CD8-positive, alpha-beta memory T cell (primary cell): ENCODE results near the gene PJVK. TPM values are rescaled to one million over a fixed set of nuclear protein-coding genes. Genes with fewer than 3 reads are reported as not detected.
"Not testable (repeated sequence)": the region's sequence is repeated elsewhere in the genome, so short reads cannot be mapped to it uniquely, and the experiment has no call there.

Experiments used
- CTCF ChIA-PET: fragments of 350-600 bp; sonication (Branson Sonifier 250); formaldehyde crosslinking; loops from one replicate; lab custom pipeline; 2021; ENCODE audit warnings: antibody characterized with exemption; lab: Charles Lee
- POLR2A ChIA-PET: fragments of 350-600 bp; sonication (Branson Sonifier 250); formaldehyde crosslinking; loops from one replicate; lab custom pipeline; 2021; ENCODE audit warnings: antibody characterized with exemption; lab: Charles Lee
- DNase-seq, 5 donors: peaks; one replicate each; pipeline versions ENCODE4 v3.0.0 to v3.0.0-alpha.2; 2020 to 2022; ENCODE audit warnings: mixed read lengths in 1 of 5
- H3K27ac ChIP-seq: one replicate; pipeline ENCODE4 v1.7.0; 2013; ENCODE audit warnings: low read depth, mild to moderate bottlenecking, low read length, moderate library complexity
- H3K27me3 ChIP-seq: 2 replicates; pipeline ENCODE4 v1.7.0; 2013; ENCODE audit warnings: low read length, mild to moderate bottlenecking; ENCODE audit not compliant: insufficient read depth, poor library complexity, severe bottlenecking
- H3K36me3 ChIP-seq: 2 replicates; pipeline ENCODE4 v1.7.0; 2013; ENCODE audit warnings: mild to moderate bottlenecking, low read length, moderate library complexity; ENCODE audit not compliant: insufficient read depth
- H3K4me1 ChIP-seq: 2 replicates; pipeline ENCODE4 v1.7.0; 2013; ENCODE audit warnings: mild to moderate bottlenecking, low read length, moderate library complexity; ENCODE audit not compliant: insufficient read depth
- H3K4me3 ChIP-seq: 2 replicates; pipeline ENCODE4 v1.7.0; 2013; ENCODE audit warnings: mild to moderate bottlenecking, low read length
- H3K9me3 ChIP-seq: 2 replicates; pipeline ENCODE4 v1.7.0; 2013; ENCODE audit warnings: mild to moderate bottlenecking, low read length
- H3K27ac Mint-ChIP-seq, 8 donors: one replicate each; pipeline ENCODE4 v1.8.0; 2020 to 2021; ENCODE audit warnings: mixed read lengths in 8 of 8, mild to moderate bottlenecking in 6 of 8, inconsistent platforms in 3 of 8, moderate library complexity in 3 of 8
- H3K27me3 Mint-ChIP-seq, 2 donors: one replicate each; pipeline ENCODE4 v1.8.0; 2020 to 2021; ENCODE audit warnings: mixed read lengths in 2 of 2, mild to moderate bottlenecking in 1 of 2, moderate library complexity in 1 of 2
- H3K36me3 Mint-ChIP-seq, 3 donors: one replicate each; pipeline ENCODE4 v1.8.0; 2020 to 2021; ENCODE audit warnings: mixed read lengths in 3 of 3, inconsistent platforms in 1 of 3, mild to moderate bottlenecking in 1 of 3
- H3K4me1 Mint-ChIP-seq, 3 donors: one replicate each; pipeline ENCODE4 v1.8.0; 2020 to 2021; ENCODE audit warnings: mixed read lengths in 3 of 3, inconsistent platforms in 1 of 3, mild to moderate bottlenecking in 1 of 3
- H3K4me3 Mint-ChIP-seq, 7 donors: one replicate each; pipeline ENCODE4 v1.8.0; 2020 to 2021; ENCODE audit warnings: mixed read lengths in 7 of 7, mild to moderate bottlenecking in 6 of 7, moderate library complexity in 4 of 7, inconsistent platforms in 2 of 7
- H3K9me3 Mint-ChIP-seq, 5 donors: one replicate each; pipeline ENCODE4 v1.8.0; 2020 to 2022; ENCODE audit warnings: mixed read lengths in 5 of 5, mild to moderate bottlenecking in 3 of 5, moderate library complexity in 2 of 5, inconsistent platforms in 1 of 5
- polyA plus RNA-seq: library from polyadenylated mRNA; unstranded; fragments of 300-500 nt; fragmentation: Illumina TruSeq; gene quantifications from one replicate; pipeline ENCODE4 v1.2.3, GENCODE V29; 2021
- total RNA-seq, 2 experiments: library from RNA; stranded (reverse); gene quantifications; one replicate each; pipeline ENCODE4 v1.2.3, GENCODE V29; 2021

Gene PJVK, protein sequence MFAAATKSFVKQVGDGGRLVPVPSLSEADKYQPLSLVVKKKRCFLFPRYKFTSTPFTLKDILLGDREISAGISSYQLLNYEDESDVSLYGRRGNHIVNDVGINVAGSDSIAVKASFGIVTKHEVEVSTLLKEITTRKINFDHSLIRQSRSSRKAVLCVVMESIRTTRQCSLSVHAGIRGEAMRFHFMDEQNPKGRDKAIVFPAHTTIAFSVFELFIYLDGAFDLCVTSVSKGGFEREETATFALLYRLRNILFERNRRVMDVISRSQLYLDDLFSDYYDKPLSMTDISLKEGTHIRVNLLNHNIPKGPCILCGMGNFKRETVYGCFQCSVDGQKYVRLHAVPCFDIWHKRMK
- 1 to 10 TPM; 1.5 to 1.9 TPM for total RNA-seq
- polyA plus RNA-seq, result not detected

DNA sequence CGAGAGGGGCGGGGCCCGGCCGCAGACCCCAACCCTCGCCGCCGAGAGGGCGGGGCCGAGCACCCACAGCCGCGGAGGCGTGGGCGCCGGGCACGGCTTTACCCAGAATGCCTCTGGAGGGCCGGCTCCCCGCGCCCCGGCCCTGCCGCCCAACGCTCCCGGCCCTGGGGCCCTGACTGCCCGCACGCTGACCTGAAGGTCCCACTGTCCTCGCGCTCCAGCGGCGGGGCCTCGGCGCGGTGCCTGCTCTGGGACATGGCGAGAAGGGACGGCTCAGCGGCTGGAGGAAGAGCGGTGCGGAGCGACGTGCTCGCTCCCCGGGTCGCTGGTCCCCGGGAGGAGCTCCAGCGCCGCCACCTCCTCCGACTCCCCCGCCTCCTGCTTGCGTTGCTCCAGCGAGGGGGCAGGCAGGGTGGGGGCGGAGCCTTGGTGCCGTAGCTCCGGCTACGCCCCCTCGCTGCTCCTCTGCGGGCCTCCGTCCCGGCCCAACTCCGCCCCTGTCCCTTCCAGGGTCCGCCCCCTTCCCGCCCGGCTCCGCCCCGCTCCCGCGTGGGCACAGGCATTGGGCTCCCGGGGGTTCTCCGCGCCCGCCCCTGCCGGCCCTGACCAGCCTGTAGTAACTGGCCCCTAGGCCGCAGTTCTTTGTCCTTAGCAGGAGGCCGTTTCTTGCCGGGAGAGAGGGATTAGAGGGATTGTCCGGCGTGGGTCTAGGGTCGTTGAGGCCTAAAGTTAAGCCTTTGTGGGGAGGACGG, at the start of gene PJVK, which contains the start of gene PRKRA:
TSS of gene PJVK (plus strand) at position 605 of the 752 bp plus-strand sequence. CDS start 2,032 bp downstream, outside the sequence.
TSS of gene PRKRA (minus strand) at position 402 of the 752 bp plus-strand sequence. CDS start at position 257, 145 bp downstream.
- Mint-ChIP-seq H3K27ac (peak within 1 kb of the TSS; percentile 91 to 97 (median 96)), H3K36me3 (peaks cover 0 to 32% (median 11%) of the 10 kb centered on the region in 3 donors), H3K4me1 (peaks cover 27 to 38% (median 31%) of the 10 kb centered on the region in 3 donors), H3K4me3 (peak within 1 kb of the TSS; percentile 86 to 96 (median 89)), H3K9me3 (no peaks in the 10 kb centered on the region), H3K27me3 (peaks cover 0 to 2% of the 10 kb centered on the region in 2 donors)
- H3K4me3 ChIP-seq, result peak within 1 kb of the TSS; percentile 64
- H3K27me3 ChIP-seq, result no peaks in the 10 kb centered on the region
- H3K9me3 ChIP-seq, result no peaks in the 10 kb centered on the region
- ChIA-PET CTCF (interaction anchor here (0.7 to 3.2 kb wide), 8 partner anchors 16 to 339 kb away, joined by 3 to 27 read pairs (median 4); partner anchors contain the start of genes PLEKHA3 and RBM45), POLR2A (interaction anchor here (0.6 to 2.7 kb wide), 9 partner anchors 9 to 72 kb away, joined by 3 to 25 read pairs (median 4); no protein-coding TSS in a partner anchor)
- peaks cover 25% of the 10 kb centered on the region for H3K4me1 ChIP-seq
- peak; percentile 93 to 96 (median 95) for DNase-seq
- H3K27ac ChIP-seq, result peak within 1 kb of the TSS; percentile 88
- peaks cover 12% of the 10 kb centered on the region for H3K36me3 ChIP-seq

DNA sequence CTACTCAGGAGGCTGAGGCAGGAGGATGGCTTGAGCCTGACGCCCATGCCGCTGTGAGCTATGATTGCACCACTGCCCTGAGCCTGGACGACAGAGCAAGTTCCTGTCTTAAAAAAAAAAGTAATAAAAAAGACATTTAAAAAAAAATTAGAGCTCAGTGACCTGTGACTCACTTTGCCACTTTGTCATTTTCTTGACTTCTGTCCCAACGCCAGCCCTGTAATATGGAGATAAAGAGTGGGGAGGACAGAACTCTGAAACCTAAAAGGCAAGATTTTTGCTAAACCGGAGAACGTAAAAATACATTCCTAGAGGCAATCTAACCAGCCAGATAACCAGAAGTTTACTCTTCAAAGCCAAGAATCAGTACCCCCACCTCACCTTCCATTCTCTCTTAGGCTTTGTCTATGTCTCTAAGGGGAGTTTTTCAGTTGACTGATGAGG, 49.2 kb upstream of the PJVK start:
- Histone ChIP-seq H3K27me3 (no peaks in the 10 kb centered on the region), H3K27ac (no peak overlapping the region), H3K4me3 (no peak overlapping the region), H3K4me1 (no peaks in the 10 kb centered on the region), H3K9me3 (no peaks in the 10 kb centered on the region), H3K36me3 (no peaks in the 10 kb centered on the region)
- DNase-seq, result no peak
- H3K4me1 Mint-ChIP-seq, result peaks cover 4 to 12% (median 10%) of the 10 kb centered on the region in 3 donors
- H3K9me3 Mint-ChIP-seq, result no peaks in the 10 kb centered on the region
- H3K4me3 Mint-ChIP-seq, result no peak overlapping the region
- POLR2A ChIA-PET, result no interaction called here
- H3K27me3 Mint-ChIP-seq, result peaks cover 0 to 5% of the 10 kb centered on the region in 2 donors
- CTCF ChIA-PET, result interaction anchor here (5.7 kb wide), 1 partner anchor 12 kb away, joined by 40 read pairs; no protein-coding TSS in a partner anchor
- no peaks in the 10 kb centered on the region for H3K36me3 Mint-ChIP-seq
- no peak overlapping the region for H3K27ac Mint-ChIP-seq

DNA sequence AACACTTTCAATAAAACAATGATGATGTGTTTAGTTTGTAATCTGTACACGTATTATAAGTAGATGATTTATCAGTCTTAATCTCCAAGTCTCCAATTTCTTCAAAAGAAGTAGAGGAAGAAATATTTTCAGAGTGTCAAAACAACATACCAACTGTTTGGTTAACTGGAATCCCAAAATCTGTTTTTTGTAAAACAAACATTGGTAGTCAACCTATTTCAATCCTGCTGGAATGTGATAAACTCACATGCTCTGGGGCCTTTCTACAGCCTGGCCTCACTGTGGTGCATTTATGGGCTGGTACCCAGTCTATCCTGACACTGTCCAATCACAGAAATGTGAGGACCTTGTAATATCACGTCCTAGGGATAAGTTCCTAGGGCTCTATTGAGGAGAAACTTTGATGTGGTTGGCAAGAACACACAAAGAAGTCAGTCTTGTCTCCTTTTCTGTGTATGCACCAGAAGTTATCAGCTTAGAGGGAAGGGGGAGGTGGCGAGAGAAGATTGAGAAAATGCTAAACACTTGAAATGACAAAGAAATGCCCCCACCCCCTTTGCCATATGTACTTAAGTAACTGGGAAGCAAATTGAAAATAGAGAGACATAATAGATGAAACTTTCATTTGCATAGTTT, 47.4 kb upstream of the PJVK start:
- Mint-ChIP-seq H3K4me3 (no peak overlapping the region), H3K9me3 (no peaks in the 10 kb centered on the region), H3K36me3 (no peaks in the 10 kb centered on the region), H3K4me1 (peaks cover 4 to 12% (median 10%) of the 10 kb centered on the region in 3 donors), H3K27me3 (peaks cover 0 to 5% of the 10 kb centered on the region in 2 donors), H3K27ac (peak overlapping the region in 1 of 8 donors; percentile 50)
- no peak overlapping the region for H3K27ac ChIP-seq
- no peaks in the 10 kb centered on the region for H3K36me3 ChIP-seq
- no peaks in the 10 kb centered on the region for H3K27me3 ChIP-seq
- no peak for DNase-seq
- H3K4me3 ChIP-seq, result no peak overlapping the region
- H3K4me1 ChIP-seq, result no peaks in the 10 kb centered on the region
- no peaks in the 10 kb centered on the region for H3K9me3 ChIP-seq
- POLR2A ChIA-PET, result interaction anchor here (1.4 kb wide), 1 partner anchor 10 kb away, joined by 6 read pairs; no protein-coding TSS in a partner anchor
- CTCF ChIA-PET, result interaction anchor here (5.7 kb wide), 1 partner anchor 10 kb away, joined by 40 read pairs; no protein-coding TSS in a partner anchor

DNA sequence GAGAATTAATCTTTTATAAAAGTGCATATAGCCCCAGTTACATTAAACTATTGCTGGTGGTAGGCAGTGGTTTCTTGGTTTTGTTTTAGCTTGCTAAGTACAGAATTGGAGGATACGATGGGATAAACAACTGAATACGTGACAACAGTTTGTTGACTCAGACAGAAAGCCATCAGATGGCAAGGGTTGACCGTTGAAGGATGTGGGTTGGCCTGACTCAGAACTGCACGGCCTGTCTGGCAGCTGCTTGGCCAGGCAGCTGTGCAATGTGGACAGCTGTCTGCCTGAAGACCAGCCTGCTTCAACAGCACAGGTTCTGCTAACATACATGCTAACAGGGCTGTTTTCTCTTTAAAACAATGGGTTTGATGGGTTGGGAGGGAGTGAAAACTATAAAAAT, 46.8 kb upstream of the PJVK start:
- CTCF ChIA-PET, result interaction anchor here (5.7 kb wide), 1 partner anchor 10 kb away, joined by 40 read pairs; no protein-coding TSS in a partner anchor
- Histone ChIP-seq H3K36me3 (no peaks in the 10 kb centered on the region), H3K27me3 (no peaks in the 10 kb centered on the region), H3K4me3 (no peak overlapping the region), H3K4me1 (no peaks in the 10 kb centered on the region), H3K27ac (no peak overlapping the region), H3K9me3 (no peaks in the 10 kb centered on the region)
- peak overlapping the region in 3 of 8 donors; percentile 36 to 68 (median 50) for H3K27ac Mint-ChIP-seq
- POLR2A ChIA-PET, result interaction anchor here (1.0 to 1.4 kb wide), 2 partner anchors 9 to 47 kb away, joined by 3 to 6 read pairs; partner anchors contain the start of genes PJVK and PRKRA
- peaks cover 0 to 5% of the 10 kb centered on the region in 2 donors for H3K27me3 Mint-ChIP-seq
- no peaks in the 10 kb centered on the region for H3K9me3 Mint-ChIP-seq
- no peak overlapping the region for H3K4me3 Mint-ChIP-seq
- peaks cover 4 to 12% (median 10%) of the 10 kb centered on the region in 3 donors for H3K4me1 Mint-ChIP-seq
- H3K36me3 Mint-ChIP-seq, result no peaks in the 10 kb centered on the region
- DNase-seq, result no peak

DNA sequence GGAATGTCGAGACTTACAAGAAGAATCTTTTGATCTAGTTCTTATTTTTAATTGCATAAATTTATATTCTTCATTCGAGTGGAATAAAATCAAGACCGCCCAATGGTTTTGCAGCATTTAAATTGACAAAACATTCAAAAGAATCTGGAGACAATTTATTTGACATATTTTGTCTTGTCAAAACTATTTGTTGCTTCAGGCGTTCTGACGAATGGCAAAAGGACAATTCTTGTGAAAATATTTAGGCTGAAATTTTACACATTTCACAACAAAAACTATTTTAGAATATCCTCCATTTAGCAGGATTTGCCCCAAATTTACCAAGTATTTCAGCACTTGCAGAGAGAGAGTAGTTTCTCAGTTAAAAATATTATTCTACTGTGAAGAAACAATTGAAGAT, 41.9 kb upstream of the PJVK start:
- no peak overlapping the region for H3K4me3 ChIP-seq
- CTCF ChIA-PET, result no interaction called here
- H3K4me1 ChIP-seq, result peaks cover 2% of the 10 kb centered on the region
- POLR2A ChIA-PET, result no interaction called here
- Mint-ChIP-seq H3K4me3 (no peak overlapping the region), H3K27ac (no peak overlapping the region), H3K36me3 (peaks cover 0 to 7% (median 0%) of the 10 kb centered on the region in 3 donors), H3K27me3 (no peaks in the 10 kb centered on the region), H3K4me1 (peaks cover 16 to 19% (median 17%) of the 10 kb centered on the region in 3 donors), H3K9me3 (no peaks in the 10 kb centered on the region)
- H3K36me3 ChIP-seq, result no peaks in the 10 kb centered on the region
- no peaks in the 10 kb centered on the region for H3K9me3 ChIP-seq
- no peaks in the 10 kb centered on the region for H3K27me3 ChIP-seq
- no peak overlapping the region for H3K27ac ChIP-seq
- no peak for DNase-seq

DNA sequence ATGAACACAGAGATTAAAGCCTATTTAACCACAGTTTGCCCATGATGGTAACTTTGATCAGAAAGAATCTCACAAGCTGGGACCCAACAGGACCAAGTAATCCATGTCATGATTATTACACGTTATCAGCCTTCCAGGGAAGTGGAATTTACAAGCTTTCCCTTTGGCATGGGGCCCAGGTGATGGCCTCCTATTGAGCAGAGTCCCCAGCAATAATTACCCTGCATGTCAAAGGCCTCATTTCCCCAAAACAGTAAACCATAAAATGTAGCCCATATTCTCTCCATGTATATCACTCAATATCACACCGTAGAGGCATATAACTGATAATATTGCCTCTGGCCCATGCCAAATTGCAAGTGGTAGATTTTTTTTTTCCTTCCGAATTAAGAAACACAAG, 39.1 kb upstream of the PJVK start:
- Histone ChIP-seq H3K4me3 (no peak overlapping the region), H3K4me1 (peaks cover 4% of the 10 kb centered on the region), H3K27ac (no peak overlapping the region), H3K9me3 (no peaks in the 10 kb centered on the region), H3K27me3 (no peaks in the 10 kb centered on the region), H3K36me3 (no peaks in the 10 kb centered on the region)
- Mint-ChIP-seq H3K4me3 (peak overlapping the region in 4 of 7 donors; percentile 12 to 63 (median 38)), H3K27ac (peak overlapping the region in 3 of 8 donors; percentile 7 to 58 (median 38)), H3K27me3 (peaks cover 0 to 2% of the 10 kb centered on the region in 2 donors), H3K4me1 (peaks cover 27 to 30% (median 27%) of the 10 kb centered on the region in 3 donors), H3K36me3 (peaks cover 0 to 9% (median 0%) of the 10 kb centered on the region in 3 donors), H3K9me3 (no peaks in the 10 kb centered on the region)
- ChIA-PET POLR2A (no interaction called here), CTCF (interaction anchor here (3.2 to 3.7 kb wide), 2 partner anchors 14 to 17 kb away, joined by 24 to 49 read pairs; no protein-coding TSS in a partner anchor)
- DNase-seq, result no peak

DNA sequence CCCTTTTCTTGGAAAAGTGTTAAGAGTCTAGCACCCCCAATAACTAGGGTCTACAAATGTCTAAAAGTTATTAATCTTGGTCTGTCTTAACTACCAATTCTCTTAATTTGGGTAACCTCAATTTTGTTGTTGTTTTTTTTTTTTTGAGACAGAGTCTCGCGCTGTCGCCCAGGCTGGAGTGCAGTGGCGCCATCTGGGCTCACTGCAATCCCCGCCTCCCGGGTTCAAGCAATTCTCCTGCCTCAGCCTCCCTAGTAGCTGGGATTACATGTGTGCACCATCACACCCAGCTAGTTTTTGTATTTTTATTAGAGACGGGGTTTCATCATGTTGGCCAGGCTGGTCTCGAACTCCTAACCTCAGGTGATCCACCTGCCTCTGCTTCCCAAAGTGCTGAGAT, 38.7 kb upstream of the PJVK start:
- DNase-seq, H3K9me3 Mint-ChIP-seq, H3K36me3 ChIP-seq, H3K27me3 Mint-ChIP-seq, H3K4me3 ChIP-seq, H3K36me3 Mint-ChIP-seq, H3K4me1 ChIP-seq, H3K27me3 ChIP-seq, H3K27ac ChIP-seq, POLR2A ChIA-PET, H3K9me3 ChIP-seq: not testable (repeated sequence)
- CTCF ChIA-PET, result interaction anchor here (1.9 to 3.7 kb wide), 3 partner anchors 14 to 84 kb away, joined by 5 to 49 read pairs (median 24); no protein-coding TSS in a partner anchor
- Mint-ChIP-seq H3K4me1 (peaks cover 27 to 30% (median 27%) of the 10 kb centered on the region in 3 donors), H3K27ac (peak overlapping the region in 5 of 8 donors; percentile 11 to 98 (median 95)), H3K4me3 (peak overlapping the region; percentile 86 to 98 (median 92))
